CD1c-positive myeloid dendritic cell (primary cell): ENCODE data around the gene TSPEAR.

Experiments used
- DNase-seq: peaks from one replicate; pipeline ENCODE4 v3.0.0-alpha.2; 2016; ENCODE audit errors: extremely low spot score

The TSPEAR gene

GRCh38 chr21:44515359-44516165 is 195.8 kb downstream of the TSPEAR start:
- DNase-seq: no peak

GRCh38 chr21:44514746-44515358 is 196.5 kb downstream of the TSPEAR start:
- no peak for DNase-seq

DNA sequence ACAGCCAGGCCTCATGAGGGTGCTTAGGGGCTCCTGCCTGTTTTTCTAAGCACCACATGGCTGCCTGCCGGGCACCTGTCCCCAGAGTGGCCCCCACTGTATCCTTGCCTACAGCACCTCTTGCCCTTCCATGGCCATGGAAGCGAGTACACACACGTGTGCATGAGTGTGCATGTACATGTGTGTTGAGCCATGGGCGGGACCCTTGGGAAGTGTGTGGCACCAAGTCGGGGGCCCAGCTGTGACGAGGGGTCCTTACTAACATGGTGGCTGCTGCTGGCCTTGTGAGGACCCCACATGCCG is 197.2 kb downstream of the TSPEAR start:
- no peak for DNase-seq

- no peak for DNase-seq
Observed at GRCh38 chr21:44513389-44514217, 197.8 kb downstream of the TSPEAR start.

- no peak for DNase-seq
Observed at GRCh38 chr21:44512496-44513388, 198.6 kb downstream of the TSPEAR start.

- DNase-seq: no peak
Observed at GRCh38 chr21:44511938-44512275, 199.5 kb downstream of the TSPEAR start.

DNA sequence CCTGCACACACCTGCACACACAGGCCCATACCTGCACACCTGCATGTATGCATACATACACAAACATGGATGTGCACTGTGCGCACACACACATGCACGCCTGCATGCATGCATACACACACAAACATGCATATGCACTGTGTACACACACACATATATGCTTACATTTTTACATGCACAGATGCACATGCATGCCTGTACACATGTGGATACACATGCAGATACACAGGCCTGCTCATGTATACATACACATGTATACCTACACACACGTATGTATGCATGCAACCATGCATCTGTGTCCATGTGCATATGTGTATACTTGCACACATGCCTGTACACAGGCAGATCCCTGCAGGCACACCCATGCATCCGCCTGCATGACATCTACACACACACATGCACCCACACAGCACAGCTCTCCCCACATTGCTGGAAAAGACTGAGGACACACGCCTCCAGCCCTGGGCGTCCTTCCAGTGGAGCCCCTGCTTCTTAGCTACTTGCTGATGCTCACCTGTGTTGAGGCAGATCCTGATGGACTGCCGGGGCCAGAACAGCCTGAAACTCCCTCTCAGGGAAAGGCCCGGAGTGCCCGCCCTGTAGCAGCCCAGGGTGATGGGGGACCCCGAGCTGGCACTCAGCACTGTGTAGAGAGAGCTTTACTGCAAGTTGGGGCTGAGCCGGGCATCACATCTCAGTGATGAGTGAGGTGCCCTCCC is 200.0 kb downstream of the TSPEAR start:
- DNase-seq: no peak

DNA sequence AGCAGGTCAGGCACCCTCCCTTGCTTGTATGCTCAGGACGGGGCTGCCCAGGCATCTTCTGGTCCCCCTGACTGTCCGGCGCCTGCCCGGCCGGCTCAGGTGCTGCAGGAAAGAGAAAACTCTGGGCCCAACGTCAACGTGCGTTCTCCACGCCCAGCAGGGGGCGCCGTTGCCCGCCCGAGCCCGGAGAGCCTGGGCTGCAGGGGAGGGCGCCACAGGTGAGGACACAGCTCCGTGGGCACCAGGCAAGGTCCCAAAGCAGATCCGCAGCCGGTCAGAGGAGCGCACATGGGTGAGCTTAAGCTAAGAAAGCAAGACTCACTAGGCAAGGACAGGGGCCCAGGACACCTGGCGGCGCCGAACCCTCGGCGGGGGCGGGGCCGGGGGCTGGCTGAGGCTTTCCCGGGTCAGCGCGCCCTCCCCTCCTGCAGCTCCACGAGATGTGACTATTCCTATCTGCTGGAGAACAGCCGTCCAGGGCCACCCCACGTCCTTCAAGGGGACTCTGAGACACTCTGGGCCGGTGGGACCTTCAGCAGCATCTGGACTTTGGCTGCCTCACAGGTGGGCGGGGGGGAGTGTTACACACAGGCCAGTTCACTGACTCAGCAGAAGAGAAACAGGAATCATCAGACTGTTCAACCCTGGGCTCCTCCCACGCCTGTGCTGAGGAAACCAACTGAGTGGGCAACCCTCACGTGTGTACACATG is 200.7 kb downstream of the TSPEAR start:
- peak; percentile 58 for DNase-seq

- DNase-seq: no peak
Observed at GRCh38 chr21:44510109-44510507, 201.3 kb downstream of the TSPEAR start.

GRCh38 chr21:44509539-44509938 is 201.8 kb downstream of the TSPEAR start:
- no peak for DNase-seq

DNA sequence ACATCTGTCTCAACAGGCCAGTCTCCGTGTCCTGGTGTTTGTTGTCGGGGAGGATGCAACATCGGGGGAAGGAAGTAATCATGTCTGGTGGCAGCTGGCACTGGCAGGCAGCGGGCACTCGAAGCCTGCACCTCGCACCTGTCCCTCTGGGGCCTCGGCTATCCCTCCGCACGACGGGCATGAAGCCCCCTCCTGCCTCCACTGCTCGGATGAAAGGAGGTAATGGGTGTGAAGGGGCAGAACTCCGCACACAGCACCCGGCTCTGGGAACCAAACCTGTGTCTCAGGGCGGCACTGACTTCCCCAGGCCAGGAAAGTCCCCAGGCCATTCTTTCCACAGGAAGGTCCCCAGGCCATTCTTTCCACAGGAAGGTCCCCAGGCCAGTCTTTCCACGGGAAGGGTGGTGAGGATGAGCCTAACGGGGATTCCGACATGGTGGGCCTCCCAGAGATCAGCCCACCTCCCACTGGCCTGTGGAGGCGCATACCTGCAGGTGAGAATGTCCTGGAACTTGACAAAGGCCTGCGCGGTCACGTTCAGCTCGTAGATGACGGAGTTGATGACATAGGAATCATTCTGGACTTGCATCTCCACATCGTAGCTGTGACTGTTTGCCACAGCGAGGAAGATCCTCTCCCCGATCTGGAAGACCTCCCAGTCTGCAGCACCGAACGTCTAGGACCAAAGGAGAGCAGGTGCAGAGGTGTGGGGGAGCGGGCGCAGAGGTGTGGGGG is 202.5 kb downstream of the TSPEAR start:
- no peak for DNase-seq

GRCh38 chr21:44508426-44508710 is 203.0 kb downstream of the TSPEAR start:
- DNase-seq: no peak

DNA sequence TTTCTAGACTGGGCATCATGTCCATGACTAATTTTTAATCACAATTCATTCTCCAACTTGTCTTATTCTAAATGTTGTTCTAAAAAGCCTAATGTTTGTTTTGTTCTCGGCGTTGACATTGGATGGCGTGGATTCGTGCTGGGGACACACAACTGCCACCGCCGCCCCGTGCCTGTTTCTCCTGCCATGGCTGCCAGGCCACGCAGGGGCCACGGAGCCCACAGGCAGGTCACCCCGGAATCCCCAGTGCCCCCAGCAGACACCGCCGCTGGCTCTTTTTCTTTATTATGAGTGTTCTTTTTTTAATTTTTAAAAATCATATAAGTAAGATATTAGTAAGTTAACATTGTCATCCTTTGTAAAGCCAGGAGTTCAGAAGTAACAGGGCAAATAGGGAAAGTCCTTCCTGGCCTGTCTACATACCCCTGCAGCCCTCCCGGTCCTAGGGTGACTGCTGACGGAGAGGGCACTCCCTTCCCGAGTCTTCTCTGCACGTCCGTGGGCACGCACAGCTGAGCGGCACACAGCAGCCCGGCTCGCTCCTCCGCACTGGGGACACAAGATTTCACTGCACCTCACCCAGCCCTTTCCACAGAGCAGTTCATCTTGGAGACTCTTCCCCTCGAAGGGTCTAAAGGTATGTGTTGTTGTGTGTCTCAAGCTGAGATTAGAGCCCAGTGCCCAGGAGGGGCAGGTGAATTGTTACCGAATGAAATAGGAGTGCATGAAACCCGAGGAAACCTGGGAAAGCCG is 203.5 kb downstream of the TSPEAR start:
- DNase-seq: no peak

- no peak for DNase-seq
Observed at GRCh38 chr21:44506279-44507255, 204.8 kb downstream of the TSPEAR start.

- DNase-seq: no peak
Observed at GRCh38 chr21:44505673-44506278, 205.6 kb downstream of the TSPEAR start.

GRCh38 chr21:44503901-44504399 is 207.4 kb downstream of the TSPEAR start:
- peak; percentile 51 for DNase-seq
